Ascending aorta (tissue), 2 donors: ENCODE data around the gene HDLBP. TPM values are rescaled to one million over a fixed set of nuclear protein-coding genes. Genes with fewer than 3 reads are reported as not detected.
"Not testable (repeated sequence)": the region's sequence is repeated elsewhere in the genome, so short reads cannot be mapped to it uniquely, and the experiment has no call there.

Source experiments
- DNase-seq, 2 donors: peaks; one replicate each; pipeline ENCODE4 v3.0.0-alpha.2; 2019; ENCODE audit warnings: low spot score in 2 of 2
- H3K27ac ChIP-seq, 2 donors: fragments of 200-600 bp; sonication (generic); one replicate each; pipeline ENCODE4 v1.5.1; 2016 to 2017; ENCODE audit warnings: mild to moderate bottlenecking in 1 of 2
- H3K27me3 ChIP-seq: fragments of 200-600 bp; sonication (generic); one replicate; pipeline ENCODE4 v1.5.1; 2017
- H3K36me3 ChIP-seq, 2 donors: fragments of 200-600 bp; sonication (generic); one replicate each; pipeline ENCODE4 v1.5.1; 2016
- H3K4me1 ChIP-seq, 2 donors: fragments of 200-600 bp; sonication (generic); one replicate each; pipeline ENCODE4 v1.5.1; 2016 to 2017; ENCODE audit warnings: mild to moderate bottlenecking in 1 of 2
- H3K4me3 ChIP-seq, 2 donors: fragments of 200-600 bp; sonication (generic); one replicate each; pipeline ENCODE4 v1.5.1; 2016 to 2017; ENCODE audit warnings: mild to moderate bottlenecking in 1 of 2
- H3K9me3 ChIP-seq, 2 donors: fragments of 200-600 bp; sonication (generic); one replicate each; pipeline ENCODE4 v1.5.1; 2016
- CTCF ChIP-seq, 3 experiments: fragments of 200-600 bp in 2 of 3; fragments of 450-650 bp in 1 of 3; sonication (generic) in 2 of 3; IDR thresholded peaks; one replicate each; pipeline ENCODE4 v1.5.1; 2016 to 2019; ENCODE audit warnings: antibody characterized with exemption in 3 of 3, mild to moderate bottlenecking in 1 of 3, moderate library complexity in 1 of 3
- intact Hi-C: fragments of 100-400 bp; cut with DNase I; formaldehyde crosslinking; loops from one replicate; pipeline ENCODE4 v1.15.1; 2023
- total RNA-seq: library from RNA; depleted of rRNA; stranded (reverse); fragments of >200 nt; gene quantifications from one replicate; pipeline ENCODE4 v1.1.0, GENCODE V29; 2016

Gene HDLBP
- total RNA-seq, 1 donor from 2014 or later: 308 TPM

GRCh38 chr2:241325257-241325656 lies 9.8 kb upstream of the HDLBP start:
- Histone ChIP-seq H3K27ac (no peak overlapping the region), H3K9me3 (no peaks in the 10 kb centered on the region), H3K36me3 (peaks cover 35 to 44% of the 10 kb centered on the region in 2 donors), H3K4me1 (peaks cover 6 to 16% of the 10 kb centered on the region in 2 donors), H3K4me3 (no peak overlapping the region), H3K27me3 (no peaks in the 10 kb centered on the region)
- intact Hi-C loops: no loop called here
- no peak for TF ChIP-seq CTCF (IDR thresholded peaks at IDR 0.05)
- no peak for DNase-seq

- no peak for TF ChIP-seq CTCF (IDR thresholded peaks at IDR 0.05)
- Histone ChIP-seq H3K36me3 (peaks cover 35 to 40% of the 10 kb centered on the region in 2 donors), H3K27me3 (no peaks in the 10 kb centered on the region), H3K9me3 (no peaks in the 10 kb centered on the region), H3K4me3 (no peak overlapping the region), H3K27ac (no peak overlapping the region), H3K4me1 (peaks cover 6 to 20% of the 10 kb centered on the region in 2 donors)
- no peak for DNase-seq
- intact Hi-C loops: no loop called here
Measured at GRCh38 chr2:241324775-241325174, 9.3 kb upstream of the HDLBP start.

GRCh38 chr2:241323778-241324177 lies 8.3 kb upstream of the HDLBP start:
- TF ChIP-seq CTCF (IDR thresholded peaks at IDR 0.05): no peak
- DNase-seq: no peak
- no peak overlapping the region for H3K4me3 ChIP-seq
- no peaks in the 10 kb centered on the region for H3K27me3 ChIP-seq
- H3K27ac ChIP-seq: no peak overlapping the region
- intact Hi-C loops: no loop called here
- no peaks in the 10 kb centered on the region for H3K9me3 ChIP-seq
- peaks cover 33 to 35% of the 10 kb centered on the region in 2 donors for H3K36me3 ChIP-seq
- peaks cover 6 to 26% of the 10 kb centered on the region in 2 donors for H3K4me1 ChIP-seq

- Histone ChIP-seq H3K36me3 (peaks cover 15 to 20% of the 10 kb centered on the region in 2 donors), H3K4me3 (no peak overlapping the region), H3K4me1 (peaks cover 6 to 42% of the 10 kb centered on the region in 2 donors), H3K9me3 (no peaks in the 10 kb centered on the region), H3K27ac (no peak overlapping the region), H3K27me3 (no peaks in the 10 kb centered on the region)
- no peak for TF ChIP-seq CTCF (IDR thresholded peaks at IDR 0.05)
- no peak for DNase-seq
- intact Hi-C loops: no loop called here
Measured at GRCh38 chr2:241321886-241322285, 6.4 kb upstream of the HDLBP start.

GRCh38 chr2:241321033-241321432 lies 5.6 kb upstream of the HDLBP start:
- Histone ChIP-seq H3K27me3 (no peaks in the 10 kb centered on the region), H3K4me1 (peaks cover 6 to 46% of the 10 kb centered on the region in 2 donors), H3K4me3 (no peak overlapping the region), H3K9me3 (no peaks in the 10 kb centered on the region), H3K36me3 (peaks cover 9 to 14% of the 10 kb centered on the region in 2 donors), H3K27ac (no peak overlapping the region)
- no peak for DNase-seq
- TF ChIP-seq CTCF (IDR thresholded peaks at IDR 0.05): no peak
- intact Hi-C loops: no loop called here

- DNase-seq: no peak
- H3K9me3 ChIP-seq: no peaks in the 10 kb centered on the region
- H3K27me3 ChIP-seq: no peaks in the 10 kb centered on the region
- no peak for TF ChIP-seq CTCF (IDR thresholded peaks at IDR 0.05)
- no peak overlapping the region for H3K27ac ChIP-seq
- intact Hi-C loops: no loop called here
- peaks cover 3 to 10% of the 10 kb centered on the region in 2 donors for H3K36me3 ChIP-seq
- no peak overlapping the region for H3K4me3 ChIP-seq
- H3K4me1 ChIP-seq: peaks cover 6 to 46% of the 10 kb centered on the region in 2 donors
Measured at GRCh38 chr2:241320394-241320793, 4.9 kb upstream of the HDLBP start.

GRCh38 chr2:241318830-241319229 lies 3.4 kb upstream of the HDLBP start:
- peaks cover 6 to 49% of the 10 kb centered on the region in 2 donors for H3K4me1 ChIP-seq
- not testable (repeated sequence) for H3K36me3 ChIP-seq, H3K9me3 ChIP-seq, H3K27me3 ChIP-seq, H3K27ac ChIP-seq, DNase-seq
- peak overlapping the region; percentile 11 to 85 for H3K4me3 ChIP-seq
- intact Hi-C loops: loop anchor here (5.0 to 10.0 kb wide), 2 partner anchors 324 to 383 kb away; partner anchors contain the start of genes ING5 and SNED1
